ENCODE data around the gene N4BP2L2. TPM values are rescaled to one million over a fixed set of nuclear protein-coding genes. Genes with fewer than 3 reads are reported as not detected.

N4BP2L2 gene
- 60.3 and 85.3 TPM in 2 replicates for total RNA-seq (ENCODE audit: low replicate concordance)

DNA sequence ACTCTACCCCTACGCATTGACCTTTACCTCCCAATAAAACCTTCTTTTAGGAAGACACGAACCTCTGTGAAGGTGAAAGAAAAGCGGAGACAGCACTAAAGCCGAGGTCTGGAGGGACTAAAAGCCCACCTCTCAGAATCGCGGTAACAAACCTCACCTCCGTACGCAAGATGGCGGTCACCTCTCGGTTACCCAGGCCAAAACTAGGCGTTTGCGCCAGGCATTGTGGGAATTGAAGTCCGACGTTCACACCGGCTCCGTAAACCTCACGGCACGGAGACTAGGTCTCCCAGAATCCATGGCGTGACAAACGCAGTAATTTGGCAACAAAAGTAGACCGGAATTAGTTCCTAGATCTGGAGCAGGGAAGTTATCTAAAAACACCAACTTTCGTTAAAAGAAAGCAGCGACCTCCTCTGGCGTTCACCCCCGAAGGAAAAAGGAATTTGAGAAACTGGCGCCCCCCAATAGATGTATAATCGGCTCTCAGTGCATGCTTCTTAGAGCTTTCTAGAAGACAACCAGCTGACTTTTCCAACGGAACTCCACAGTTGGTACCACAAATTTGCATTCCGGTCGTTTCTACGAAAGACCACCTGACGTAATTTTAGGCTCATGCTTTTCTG is at the start of gene N4BP2L2:
Gene N4BP2L2 (minus strand): TSS at position 175 of the 626 bp plus-strand sequence. CDS start 1,768 bp downstream, outside the sequence.

DNA sequence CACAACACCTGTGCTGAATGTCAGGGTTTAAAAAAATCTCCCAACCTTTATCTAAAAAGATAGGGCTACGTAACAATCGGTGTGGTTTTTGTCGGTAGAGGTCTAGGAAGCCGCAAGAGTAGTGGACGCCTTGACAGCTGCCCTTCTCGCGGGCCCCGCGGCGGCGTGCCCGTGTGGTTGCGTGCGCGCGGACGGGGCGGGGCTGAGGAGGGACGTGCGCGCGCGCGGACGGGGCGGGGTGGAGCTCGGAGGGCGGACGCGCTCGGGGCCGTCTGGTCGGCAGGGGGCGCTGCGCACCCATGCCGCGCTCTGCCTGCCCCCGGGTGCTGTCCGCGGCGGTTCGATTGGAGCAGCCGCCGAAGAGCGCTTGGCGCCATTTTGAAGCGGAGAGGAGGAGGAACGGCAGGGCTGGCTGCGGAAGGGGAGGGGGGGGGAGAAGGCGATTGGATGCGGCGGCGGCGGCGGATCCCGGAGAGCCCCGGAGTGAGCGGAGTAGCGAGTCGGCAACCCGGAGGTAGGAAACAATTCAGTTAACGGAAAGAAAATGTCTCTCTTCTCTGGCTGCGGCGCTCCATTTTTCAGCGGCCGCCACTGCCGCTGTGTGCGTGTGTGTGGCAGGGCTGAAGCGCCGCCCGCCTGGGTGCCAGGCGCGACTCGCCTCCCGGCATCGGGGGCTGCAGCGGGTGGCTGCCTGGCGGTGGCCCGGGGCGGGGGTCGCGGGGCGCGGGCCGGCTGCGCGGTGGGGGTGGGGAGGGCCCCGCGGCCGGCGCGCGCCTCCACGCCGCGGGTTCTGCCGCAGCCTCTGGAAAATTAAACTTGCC is 47.7 kb upstream of the N4BP2L2 start, which contains the start of gene PDS5B:
Gene PDS5B (plus strand): TSS at position 373 of the 821 bp plus-strand sequence. CDS start 62,321 bp downstream, outside the sequence.

DNA sequence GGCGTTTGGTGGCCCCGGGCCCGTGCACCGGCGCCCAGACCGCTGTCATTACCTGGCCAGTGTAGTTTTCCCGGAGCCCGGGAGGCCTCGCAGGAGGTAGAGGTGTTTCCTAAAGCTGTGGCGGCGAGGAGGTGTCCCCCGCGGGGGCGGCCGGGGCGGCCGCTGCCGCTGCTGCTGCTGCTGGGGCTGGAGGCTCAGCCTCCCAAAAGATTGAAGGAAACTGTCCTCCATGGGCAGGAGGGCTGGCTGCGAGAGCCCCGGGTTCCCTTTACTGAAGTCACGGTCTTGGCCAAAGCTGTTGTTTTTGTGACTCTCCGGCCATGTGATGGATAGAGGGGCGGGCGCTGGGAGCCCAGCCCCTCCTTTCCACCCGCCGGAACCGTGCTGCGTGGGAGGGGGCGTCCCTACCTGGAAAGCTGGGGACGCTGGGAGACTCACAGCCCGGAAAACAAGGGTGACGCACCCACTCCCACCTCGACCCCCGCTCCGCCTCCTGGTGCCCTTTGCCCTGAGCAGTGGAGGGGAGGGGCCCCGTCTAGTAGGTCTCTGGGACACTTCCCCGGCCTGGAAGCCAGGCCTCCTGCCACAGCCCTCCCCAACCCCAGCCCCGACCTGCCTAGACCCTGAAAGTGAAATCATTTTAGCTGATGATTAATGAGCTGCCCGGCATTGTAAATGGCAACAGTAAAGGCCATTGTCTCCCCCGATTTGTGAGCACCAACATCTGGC is 110.6 kb downstream of the N4BP2L2 start, which contains the start of gene N4BP2L1:
Gene N4BP2L1 (minus strand): TSS at position 279 of the 729 bp plus-strand sequence. CDS start 48 bp downstream, at position 231.

Other genes with a start within 250 kb of the N4BP2L2 start
- gene ZAR1L, start 223.4 kb downstream of the N4BP2L2 start, total RNA-seq (ENCODE audit: low replicate concordance) = not detected in 2 replicates
- 1.1 and 1.7 TPM in 2 replicates for gene BRCA2, start 223.3 kb downstream of the N4BP2L2 start, total RNA-seq (ENCODE audit: low replicate concordance)
- gene N4BP2L1, start 110.7 kb downstream of the N4BP2L2 start, total RNA-seq (ENCODE audit: low replicate concordance) = 0.83 and 3.3 TPM in 2 replicates
- gene PDS5B, start 47.7 kb upstream of the N4BP2L2 start, total RNA-seq (ENCODE audit: low replicate concordance) = 9.7 and 20.1 TPM in 2 replicates

Data from smooth muscle cell of the coronary artery (primary cell).